SIG-M5 treated with dmso at 0.1 percent for 504 hours (cell line): Measurements from ENCODE around the gene DHDH.

Experiments
- DNase-seq: peaks from one replicate; lab custom pipeline; 2025; ENCODE audit not compliant: unreplicated experiment; lab: John Stamatoyannopoulos, UW

The DHDH gene

DNA sequence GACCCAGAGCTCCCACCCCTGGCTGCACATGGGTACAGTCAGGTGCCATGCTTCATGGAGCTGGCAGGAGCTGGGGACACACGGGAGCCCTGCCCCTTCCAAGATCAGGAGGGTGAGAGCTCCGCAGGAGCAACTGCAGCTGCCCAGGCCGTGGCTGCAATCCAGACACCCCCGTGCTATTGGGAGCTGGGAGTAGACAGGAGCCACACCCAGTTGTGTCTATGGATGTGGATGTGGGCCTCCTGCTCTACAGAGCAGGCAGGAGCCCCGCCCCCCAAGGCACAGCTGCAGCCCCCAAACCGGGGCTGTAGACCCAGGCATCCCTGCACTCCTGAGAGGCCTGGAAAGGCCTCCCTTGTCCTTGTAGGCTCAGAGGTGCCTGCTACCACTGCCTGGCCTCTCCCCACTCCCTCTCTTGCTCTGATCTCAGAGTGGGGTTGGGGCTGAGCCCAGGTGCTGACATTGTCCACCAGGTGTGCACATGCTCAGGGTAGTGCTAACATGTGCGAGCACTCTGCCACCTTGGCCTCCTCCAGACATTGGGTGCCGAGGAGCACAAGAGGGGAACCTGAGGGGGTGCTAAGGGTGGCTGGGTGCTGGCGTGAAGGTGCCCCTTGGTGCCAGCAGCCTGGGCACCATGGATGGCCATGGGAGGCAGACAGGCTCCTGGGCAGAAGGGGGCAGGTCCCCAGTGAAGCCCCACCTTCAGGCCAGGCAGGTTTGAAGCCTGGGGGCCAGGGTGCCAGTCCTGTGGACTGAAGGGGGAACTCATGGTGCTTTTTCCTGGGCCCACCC is 13.2 kb downstream of the DHDH start:
- DNase-seq: no peak

DNA sequence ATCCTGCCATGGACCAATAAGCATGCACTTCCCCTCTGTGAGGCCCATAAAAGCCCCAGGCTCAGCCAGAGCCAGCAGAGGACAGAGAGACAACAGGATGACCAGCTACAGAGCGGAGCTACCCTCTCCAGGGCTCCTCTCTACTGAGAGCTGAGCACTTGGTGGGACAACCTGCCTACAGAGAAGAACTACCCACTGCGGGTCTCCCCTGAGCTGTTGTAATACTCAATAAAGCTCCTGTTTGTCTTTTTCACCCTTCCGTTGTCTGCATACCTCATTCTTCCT is 13.7 kb downstream of the DHDH start:
- DNase-seq: no peak

DNA sequence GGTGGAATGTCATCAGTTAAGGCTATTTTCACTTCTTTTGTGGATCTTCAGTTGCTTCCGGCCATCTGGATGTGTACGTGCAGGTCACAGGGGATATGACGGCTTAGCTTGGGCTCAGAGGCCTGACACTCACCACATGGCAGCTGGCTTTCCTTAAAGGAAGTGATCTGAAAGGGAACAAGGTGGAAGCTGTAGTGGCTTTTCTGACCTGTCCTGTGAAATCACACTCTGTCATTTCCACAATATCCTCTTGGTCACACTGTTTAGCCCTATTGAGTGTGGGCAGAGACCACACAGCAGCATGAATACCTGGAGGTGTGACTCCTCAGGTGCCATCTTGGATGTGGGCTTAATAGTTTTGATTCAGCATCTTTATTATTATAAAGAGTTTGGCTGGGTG is 16.7 kb downstream of the DHDH start:
- no peak for DNase-seq

DNA sequence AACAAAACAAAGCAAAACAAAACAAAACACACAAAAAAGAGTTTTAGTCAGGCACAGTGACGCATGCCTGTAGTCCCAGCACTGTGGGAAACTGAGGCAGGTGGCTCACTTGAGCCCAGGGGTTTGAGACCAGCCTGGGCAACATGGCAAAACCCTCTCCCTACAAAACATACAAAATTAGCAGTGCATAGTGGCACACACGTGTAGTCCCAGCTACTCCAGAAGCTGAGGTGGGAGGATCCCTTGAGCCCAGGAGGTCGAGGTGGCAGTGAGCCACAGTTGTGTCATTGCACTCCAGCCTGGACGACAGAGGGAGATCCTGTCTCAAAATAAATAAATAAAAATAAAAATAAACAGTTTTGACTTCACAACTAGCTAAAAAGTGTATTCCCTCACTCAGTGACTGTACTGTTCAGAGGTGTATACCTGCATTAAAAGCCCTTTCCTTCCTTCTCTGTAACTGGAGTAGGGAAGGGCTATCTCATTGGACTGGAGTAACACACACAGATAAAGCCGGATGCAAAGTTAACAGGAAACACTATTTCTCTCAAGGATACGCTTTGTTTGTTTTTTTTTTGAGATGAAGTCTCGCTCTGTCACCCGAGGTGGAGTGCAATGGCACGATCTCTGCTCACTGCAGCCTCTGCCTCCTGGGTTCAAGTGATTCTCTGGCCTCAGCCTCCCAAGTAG is 17.5 kb downstream of the DHDH start:
- DNase-seq: no peak

DNA sequence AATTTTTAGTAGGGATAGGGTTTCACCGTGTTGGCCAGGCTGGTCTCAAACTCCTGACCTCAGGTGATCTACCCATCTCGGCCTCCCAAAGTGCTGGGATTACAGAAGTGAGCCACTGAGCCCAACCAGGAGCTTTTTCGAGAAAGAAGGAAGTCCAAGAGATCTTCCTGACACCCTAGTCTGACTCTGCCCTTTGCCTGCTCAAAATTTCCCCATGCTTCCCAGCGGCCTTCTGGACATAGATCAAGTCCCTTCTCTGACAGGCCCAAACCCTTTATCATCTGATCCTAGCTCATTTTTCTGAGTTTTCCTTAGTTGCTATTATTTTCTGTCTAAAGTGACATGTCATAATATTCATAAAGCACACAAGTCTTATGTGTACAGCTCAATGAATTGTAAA is 19.6 kb downstream of the DHDH start:
- no peak for DNase-seq

DNA sequence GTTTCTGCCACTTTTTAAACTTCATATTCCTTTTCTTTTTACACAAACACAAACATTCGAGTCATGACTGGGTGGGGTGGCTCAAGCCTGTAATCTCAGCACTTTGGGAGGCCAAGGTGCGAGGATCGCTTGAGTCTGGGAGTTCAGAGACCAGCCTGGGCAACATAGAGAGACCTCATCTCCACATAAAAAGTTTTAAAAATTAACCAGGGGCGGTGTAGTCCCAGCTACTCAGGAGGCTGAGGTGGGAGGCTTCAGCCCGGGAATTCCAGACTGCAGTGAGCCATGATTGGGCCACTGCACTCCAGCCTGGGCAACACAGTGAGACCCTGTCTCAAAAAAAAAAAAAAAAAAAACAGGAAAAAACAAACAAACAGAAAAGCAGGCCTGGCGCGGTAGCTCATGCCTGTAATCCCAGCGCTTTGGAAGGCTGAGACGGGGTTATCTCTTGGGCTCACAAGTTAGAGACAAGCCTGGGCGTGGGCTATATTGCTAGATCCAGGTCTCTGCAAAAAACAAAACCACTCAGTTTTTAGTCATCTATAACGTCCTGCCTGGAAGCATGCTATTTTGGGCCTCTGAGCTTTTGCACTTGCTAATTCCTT is 20.6 kb downstream of the DHDH start:
- no peak for DNase-seq

DNA sequence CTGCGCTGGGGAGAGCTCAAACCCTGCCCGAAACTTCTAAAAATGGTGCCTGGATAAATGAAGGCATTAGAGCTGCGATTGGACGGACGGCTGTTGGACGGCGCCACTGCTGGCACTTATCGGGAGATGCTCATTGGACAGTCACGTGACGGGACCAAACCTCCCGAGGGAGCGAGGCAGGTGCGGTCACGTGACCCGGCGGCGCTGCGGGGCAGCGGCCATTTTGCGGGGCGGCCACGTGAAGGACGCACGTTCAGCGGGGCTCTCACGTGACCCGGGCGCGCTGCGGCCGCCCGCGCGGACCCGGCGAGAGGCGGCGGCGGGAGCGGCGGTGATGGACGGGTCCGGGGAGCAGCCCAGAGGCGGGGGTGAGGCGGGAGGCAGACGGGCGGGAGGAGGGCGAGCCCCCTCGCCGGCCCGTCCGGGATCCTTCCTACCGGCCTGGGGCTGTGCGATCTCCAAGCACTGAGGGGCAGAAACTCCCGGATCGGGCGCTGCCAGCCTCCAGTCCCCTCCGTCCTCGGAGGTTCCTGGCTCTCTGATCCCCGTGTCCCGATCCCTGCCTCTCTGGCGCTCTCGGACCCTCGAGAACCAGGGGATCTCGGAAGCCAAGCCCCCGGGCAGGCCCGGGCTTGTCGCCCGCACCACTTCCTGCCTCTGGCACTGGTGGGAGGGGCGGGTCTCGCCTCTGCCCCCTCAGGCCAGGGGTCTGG is 21.3 kb downstream of the DHDH start, which contains the start of gene BAX:
TSS of gene BAX (plus strand) at position 281 of the 713 bp plus-strand sequence. CDS start at position 335, 54 bp downstream.
- DNase-seq: peak; percentile 89

DNA sequence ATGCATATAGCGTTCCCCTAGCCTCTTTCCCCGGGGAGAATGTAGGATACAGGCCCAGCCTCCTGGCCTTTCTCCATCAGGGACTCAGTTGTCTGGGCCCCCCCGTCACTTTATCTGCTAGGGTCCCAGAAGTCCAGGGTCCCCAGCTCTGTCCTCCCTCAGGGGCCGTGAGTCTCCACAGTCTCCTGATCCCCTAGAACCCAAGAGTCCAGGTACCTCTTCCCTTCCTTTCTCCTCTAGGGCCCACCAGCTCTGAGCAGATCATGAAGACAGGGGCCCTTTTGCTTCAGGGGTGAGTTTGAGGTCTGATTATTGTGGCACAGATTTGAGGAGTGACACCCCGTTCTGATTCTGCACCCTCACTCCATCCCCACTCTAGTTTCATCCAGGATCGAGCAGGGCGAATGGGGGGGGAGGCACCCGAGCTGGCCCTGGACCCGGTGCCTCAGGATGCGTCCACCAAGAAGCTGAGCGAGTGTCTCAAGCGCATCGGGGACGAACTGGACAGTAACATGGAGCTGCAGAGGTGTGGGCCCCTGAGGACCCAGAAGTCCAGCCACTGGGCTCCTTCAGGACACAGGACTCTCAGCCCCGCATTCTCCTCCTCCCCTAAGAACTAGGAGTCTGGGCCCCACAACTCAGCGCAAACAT is 21.9 kb downstream of the DHDH start:
- DNase-seq: no peak

DNA sequence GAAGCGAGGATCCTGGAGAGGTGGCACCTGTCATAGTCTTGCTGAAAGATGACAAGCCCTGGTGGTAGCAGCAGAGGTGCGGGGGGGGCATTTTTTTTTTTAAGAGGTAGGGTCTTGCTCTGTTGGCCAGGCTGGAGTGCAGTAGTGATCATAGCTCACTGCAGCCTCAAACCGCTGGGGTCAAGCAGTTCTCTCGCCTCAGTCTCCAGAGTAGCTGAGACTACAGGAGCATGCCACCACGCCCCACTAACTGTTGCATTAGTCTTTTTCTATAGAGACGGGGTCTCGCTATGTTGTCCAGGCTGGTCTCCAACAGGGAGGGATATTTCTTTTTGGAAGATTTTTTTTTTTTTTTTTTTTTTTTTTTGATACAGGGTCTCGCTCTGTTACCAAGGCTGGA is 24.5 kb downstream of the DHDH start:
- DNase-seq: no peak

DNA sequence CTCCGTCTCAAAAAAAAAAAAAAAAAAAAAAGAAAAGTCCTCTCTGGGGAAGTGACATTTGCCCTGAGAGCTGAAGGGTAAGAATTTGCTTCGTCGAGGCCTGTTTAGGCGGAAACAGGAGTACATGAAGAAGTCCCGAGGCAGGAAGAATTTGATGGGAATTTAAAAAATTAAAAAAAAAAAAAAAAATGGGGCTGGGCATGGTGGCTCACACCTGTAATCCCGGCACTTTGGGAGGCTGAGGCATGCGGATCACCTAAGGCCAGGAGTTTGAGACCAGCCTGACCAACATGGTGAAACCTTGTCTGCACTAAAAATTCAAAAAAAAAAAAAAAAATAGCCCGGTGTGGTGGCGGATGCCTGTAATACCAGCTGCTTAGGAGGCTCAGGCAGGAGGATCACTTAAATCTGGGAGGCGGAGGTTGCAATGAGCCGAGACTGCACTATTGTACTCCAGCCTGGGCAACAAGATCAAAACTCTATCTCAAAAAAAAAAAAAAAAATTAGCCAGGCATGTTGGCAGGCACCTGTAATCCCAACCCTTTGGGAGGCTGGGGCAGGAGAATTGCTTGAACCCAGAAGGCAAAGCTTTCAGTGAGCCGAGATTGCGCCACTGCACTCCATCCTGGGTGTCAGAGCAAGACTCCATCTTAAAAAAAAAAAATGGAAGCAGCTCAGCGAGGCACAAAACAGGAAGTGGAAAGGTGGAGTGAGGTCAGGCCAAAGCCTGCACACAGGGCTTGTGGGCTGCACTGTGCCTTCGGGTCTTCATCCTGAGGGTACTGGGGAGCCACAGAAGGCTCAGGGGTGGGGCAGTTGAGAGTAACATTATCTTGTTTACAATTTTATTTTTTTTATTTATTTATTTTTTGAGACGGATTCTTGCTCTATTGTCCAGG is 26.1 kb downstream of the DHDH start:
- DNase-seq: peak; percentile 63

DNA sequence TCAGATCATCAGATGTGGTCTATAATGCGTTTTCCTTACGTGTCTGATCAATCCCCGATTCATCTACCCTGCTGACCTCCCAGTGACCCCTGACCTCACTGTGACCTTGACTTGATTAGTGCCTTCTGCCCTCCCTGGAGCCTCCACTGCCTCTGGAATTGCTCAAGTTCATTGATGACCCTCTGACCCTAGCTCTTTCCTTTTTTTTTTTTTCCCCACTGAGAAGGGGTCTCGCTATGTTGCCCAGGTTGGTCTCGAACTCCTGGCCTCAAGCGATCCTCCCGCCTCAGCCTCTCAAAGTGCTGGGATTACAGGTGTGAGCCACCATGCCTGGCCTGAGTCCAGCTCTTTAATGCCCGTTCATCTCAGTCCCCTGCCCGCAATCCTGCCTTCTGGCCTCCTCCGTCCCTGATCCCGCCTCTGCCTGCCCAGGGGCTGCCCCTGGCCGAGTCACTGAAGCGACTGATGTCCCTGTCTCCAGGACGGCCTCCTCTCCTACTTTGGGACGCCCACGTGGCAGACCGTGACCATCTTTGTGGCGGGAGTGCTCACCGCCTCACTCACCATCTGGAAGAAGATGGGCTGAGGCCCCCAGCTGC is 27.7 kb downstream of the DHDH start:
- no peak for DNase-seq

DNA sequence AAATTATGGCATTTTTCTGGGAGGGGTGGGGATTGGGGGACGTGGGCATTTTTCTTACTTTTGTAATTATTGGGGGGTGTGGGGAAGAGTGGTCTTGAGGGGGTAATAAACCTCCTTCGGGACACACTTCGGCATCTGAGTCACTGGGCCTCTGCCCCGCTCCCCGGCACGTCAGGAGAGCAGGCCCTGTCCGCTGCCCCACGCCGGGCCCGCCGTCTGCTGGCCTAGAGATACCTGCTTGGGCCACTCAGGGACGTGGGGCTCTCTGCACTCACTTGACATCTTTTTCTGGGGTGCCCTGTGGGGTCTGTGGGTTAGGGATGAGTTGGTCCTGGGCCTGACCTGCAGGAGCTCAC is 28.2 kb downstream of the DHDH start:
- DNase-seq: no peak

DNA sequence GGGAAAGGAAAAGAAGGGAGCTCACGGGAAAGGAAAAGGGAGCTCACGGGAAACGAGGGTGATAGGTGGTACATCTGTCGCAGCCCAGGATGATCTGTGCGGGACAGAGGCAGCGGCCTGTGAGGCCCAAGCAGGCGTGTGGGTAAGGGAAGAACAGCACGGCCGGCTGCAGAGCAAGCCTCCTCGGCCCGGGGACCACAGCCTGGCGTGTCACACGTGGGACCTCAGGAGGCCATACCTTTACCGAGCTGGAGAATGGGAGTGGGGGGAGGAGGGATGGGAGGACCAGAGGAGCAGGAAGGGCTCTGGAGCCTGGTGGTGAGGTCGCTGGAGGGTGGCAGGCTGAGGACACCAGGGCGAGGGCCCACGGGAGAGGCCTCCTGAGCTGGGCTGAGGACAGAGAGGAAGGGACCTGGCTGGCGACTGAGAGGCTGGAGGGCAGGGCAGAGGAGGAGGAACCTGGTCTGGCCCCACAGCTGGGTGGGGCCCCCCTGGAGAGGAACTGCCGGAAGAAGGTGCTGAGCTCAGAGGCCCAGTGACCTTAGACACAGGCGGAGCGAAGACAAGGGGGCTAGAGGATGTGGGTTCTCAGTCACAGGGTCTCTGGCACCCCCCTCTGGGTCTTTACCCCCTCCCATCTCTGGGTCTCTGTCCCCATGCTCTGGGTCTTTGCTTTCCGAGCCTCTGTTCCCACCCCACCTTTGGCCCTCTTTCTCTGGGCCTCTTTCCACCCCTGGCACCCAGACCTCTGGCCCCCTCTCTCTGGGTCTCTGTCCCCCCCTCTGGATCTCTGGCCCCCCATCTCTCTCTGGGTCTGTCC is 28.7 kb downstream of the DHDH start:
- DNase-seq: peak; percentile 73

DNA sequence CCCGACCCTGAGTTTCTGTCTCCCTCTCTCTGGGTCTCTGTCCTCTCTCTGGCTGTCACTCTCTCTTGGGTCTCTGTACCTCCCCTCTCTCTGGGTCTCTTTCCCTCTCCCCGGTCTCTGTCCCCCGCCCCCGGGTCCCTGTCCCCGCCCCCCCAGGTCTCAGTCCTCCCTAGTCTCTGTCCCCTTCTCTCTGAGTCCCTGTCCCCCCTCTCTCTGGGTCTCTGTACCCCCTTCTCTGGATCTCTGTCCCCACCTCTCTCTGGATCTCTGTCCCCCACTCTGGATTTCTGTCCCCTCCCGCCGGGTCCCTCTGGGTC is 29.3 kb downstream of the DHDH start:
- no peak for DNase-seq

DNA sequence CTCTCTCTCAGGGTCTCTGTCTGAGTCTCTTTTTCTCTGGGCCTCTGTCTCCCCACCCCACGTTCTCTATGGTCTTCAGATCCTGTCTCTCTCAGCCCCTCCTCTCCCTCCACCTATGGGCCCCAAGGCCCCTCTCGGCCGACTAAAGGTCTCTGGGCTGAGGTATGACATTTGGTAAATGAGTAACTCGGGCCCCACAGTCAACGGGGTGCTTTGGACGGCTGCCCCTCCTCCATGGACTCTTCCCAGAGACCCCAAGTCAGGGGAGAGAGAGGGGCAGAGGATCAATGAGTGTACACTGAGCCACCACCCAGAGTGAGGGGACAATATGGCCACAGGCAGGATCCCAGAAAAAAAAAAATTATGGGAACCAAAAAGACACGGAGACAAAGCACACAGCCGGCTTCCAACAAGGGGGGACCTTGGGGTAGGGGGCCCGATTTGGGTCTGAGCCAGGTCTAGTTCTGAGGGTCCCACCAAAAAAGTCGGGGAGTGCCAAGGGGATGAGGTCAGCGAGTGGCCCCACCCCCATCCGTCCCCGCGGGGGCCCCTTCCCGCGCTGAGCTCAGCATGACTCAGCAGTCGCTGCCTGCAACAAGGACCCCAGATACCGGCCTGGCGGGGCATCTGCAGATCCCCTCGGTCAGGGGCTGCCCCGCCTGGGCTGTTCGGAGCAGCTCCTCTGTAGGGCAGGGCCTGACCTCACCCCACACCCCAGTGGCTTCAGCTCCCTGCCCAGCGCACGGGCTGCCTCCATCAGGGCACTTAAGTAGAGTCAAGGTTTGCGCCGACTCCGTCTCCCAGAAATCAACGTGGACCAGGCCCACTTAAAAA is 30.1 kb downstream of the DHDH start:
- DNase-seq: peak; percentile 30

DNA sequence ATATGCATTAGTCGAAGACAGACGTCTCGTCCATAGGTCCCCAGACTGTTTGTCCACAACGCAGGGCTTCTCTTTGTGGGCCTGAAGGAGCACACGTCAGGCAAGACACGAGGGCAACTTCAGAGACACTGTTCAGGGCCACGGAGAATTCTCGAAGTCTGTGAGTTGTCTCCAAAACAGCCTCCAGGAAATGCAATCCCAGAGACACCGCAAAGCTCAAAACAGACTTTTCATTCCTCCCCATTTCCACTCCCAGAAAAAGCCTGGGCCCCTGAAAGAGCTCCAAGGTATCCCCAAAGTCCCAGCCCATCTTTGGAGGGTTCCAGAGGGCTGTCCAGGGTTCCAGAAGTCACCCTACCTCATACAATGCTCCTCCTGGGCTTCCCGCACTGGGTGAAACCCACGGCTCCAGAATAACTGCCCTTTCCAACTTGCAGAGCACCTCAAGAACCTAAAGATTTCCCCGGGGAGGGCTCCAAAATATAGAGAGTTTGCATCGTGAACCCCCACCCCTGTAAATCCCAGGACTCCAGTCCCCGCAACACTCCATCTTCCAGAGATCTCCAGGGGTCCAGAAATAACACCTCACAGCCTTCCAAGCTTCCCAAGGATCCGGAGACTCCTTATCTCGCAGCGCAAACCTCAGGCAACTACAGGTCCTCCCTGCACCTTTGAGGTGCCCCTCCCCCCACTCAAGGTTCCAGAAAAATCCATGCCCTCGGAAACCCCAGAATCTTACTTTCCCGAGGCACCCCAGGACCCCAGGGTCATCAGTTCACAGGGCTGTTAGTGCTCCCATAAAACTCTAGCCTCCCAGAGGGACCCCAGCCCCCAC is 30.9 kb downstream of the DHDH start:
- no peak for DNase-seq

DNA sequence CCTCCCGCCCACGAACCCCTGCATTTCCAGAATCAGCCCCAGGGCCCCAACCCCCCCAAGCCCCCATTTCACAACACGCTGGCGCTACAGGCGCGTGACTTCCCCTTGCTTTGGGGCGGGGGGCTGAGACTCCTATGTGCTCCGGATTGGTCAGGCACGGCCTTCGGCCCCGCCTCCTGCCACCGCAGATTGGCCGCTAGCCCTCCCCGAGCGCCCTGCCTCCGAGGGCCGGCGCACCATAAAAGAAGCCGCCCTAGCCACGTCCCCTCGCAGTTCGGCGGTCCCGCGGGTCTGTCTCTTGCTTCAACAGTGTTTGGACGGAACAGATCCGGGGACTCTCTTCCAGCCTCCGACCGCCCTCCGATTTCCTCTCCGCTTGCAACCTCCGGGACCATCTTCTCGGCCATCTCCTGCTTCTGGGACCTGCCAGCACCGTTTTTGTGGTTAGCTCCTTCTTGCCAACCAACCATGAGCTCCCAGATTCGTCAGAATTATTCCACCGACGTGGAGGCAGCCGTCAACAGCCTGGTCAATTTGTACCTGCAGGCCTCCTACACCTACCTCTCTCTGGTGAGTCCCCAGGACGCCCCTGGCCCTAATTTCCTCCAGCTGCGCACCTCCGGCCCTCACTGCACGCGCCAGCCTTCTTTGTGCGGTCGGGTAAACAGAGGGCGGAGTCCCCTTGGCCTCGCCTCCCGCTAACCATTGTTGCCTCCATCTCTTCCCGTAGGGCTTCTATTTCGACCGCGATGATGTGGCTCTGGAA is 31.7 kb downstream of the DHDH start, which contains the start of gene FTL:
TSS of gene FTL (plus strand) at position 270 of the 766 bp plus-strand sequence. CDS start at position 469, 199 bp downstream.
- peak; percentile 92 for DNase-seq
